HG03457 (cell line): ENCODE data around the gene COPG1.
A peak's percentile ranks its signal among the peaks of the same experiment; 100 is the strongest.

Experiments used
- ATAC-seq: cut with Tn5 transposase; IDR thresholded peaks from one replicate; pipeline ENCODE4 v1.9.1; 2021; ENCODE audit warnings: moderate number of reproducible peaks; ENCODE audit not compliant: unreplicated experiment

COPG1 gene

GRCh38 chr3:129277829-129278271 lies 28.4 kb downstream of the COPG1 start:
- ATAC-seq: no peak

GRCh38 chr3:129278439-129278965 lies 29.1 kb downstream of the COPG1 start, which contains the start of gene HMCES:
TSS of gene HMCES (plus strand) at chr3:129278870. CDS start at chr3:129279733, 863 bp downstream.
- no peak for ATAC-seq

DNA sequence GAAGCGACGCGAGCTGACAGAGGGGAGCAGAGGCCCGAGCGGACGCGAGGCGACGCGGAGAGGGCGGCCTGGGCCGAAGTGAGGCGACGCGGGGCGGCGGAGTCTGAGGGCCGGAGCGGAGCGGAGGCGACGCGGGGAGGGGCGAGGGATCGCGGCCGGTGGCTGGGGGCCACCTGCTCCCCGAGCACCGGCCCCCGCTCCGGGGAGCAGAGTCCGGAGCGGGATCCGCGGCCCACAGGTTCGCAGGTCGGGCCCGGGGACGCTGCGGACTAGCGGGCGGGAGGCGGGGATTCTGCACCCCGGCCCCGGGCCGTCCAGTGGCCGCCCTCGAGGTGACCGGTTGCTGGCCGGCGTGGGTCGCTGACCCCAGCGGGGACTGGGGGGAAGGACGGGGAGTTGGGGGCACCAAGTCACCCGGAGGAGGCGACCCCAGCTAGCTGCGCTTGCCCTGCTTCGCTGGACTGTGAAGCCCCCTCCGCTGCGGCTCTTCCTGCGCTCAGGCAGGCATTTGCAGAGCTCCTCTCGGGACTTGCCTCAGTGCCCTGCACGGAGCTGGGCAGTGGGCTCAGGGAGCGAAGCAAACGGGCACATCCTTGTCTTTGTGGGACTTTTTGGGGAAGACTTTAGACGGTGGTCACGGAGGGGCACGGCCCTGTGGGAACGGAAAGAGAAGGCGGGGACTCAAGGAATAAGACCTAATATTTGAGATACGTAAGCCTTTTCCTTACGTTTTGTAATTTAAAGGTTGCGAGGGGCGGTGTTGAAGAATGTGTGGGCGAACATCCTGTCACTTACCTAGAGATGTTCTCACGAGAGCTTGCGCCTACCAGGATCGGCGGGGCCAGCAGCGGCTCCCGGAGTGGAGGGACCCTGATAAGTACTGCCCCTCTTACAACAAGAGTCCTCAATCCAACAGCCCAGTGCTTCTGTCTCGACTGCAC lies 29.8 kb downstream of the COPG1 start:
- no peak for ATAC-seq

DNA sequence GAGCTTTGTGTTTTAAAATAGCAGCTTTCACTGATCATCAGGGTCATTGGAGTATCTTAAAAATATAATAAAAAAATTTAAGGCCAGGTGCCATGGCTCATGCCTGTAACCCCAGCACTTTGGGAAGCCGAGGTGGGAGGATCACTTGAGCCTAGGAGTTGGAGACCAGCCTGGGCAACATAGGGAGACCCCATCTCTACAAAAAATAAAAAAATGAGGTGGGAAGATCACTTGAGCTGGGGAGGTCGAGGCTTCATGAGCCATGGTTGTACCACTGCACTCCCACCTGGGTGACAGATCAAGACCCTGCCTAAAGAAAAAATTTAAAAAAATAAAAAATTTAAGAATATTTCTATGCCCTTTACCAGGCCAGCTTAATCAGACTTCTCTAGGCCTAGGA lies 30.8 kb downstream of the COPG1 start:
- no peak for ATAC-seq

DNA sequence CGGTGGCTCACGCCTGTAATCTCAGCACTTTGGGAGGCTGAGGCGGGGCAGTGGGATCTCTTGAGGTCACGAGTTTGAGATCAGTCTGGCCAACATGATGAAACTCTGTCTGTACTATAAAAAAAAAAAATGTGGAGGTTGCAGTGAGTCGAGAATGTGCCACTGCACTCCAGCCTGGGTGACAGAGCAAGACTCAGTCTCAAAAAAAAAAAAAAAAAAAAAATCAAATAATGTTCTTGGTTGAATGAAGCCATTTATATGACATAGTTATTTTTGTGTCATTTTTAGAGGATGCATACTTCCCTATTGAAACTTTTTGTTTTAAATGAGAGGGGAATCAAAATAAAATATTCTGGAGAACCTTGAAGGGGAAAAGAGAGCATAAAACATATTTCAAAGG lies 32.3 kb downstream of the COPG1 start:
- ATAC-seq: no peak

DNA sequence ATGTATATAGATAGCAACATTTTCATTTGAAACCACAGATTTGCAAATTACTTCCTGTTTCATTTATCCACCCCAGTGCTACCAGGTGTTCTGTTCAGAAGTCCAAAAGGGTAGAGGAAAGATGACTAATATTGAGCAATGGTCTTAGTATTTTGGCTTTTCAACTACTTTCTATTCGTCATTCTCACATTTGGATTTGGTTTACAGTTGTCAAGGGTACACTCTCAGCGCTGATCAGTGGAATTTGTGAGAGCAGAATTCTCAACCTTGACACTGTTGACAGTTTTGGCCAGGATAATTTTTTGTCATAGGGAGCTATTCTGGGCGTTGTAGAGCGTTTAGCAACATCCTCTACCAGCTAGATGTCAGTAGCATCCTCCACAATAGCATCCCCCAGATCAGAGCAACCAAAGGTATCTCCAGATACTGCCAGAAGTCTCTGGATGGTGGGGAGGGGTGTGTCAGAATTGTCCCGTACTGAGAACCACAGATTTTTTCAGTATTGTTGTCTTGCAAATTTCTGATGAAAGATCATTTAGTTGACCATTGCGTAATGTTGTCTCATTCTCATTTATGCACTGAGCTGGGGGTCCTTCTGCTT lies 33.4 kb downstream of the COPG1 start:
- peak; percentile 64 for ATAC-seq

- no peak for ATAC-seq
Measured at GRCh38 chr3:129286081-129286480, 36.7 kb downstream of the COPG1 start.

- no peak for ATAC-seq
Measured at GRCh38 chr3:129288446-129288845, 39.0 kb downstream of the COPG1 start.

GRCh38 chr3:129289201-129289921 lies 40.0 kb downstream of the COPG1 start:
- ATAC-seq: no peak

DNA sequence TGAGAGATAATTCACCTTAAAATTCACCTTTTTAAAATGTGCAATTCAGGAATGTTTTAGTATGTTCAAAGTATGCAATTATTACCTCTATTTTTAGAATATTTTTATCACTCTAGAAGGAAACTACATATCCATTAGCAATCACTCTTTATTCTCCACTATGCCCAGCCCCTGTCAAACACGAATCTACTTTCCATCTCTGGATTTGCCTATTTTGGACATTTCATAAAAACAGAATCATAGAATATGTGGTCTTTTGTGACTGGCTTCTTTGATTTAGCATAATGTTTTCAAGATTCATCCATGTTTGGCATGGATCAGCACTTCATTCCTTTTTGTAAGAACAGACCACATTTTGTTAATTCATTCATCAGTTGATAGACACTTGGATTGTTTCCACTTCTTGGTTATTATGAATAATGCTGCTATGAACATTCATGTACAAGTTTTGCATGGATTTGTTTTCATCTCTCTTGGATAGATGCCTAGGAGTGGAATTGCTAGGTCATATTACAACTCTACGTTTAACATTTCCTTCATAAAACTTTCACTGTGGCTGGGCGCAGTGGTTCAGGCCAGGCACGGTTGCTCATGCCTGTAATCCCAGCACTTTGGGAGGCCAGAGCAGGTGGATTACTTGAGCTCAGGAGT lies 42.0 kb downstream of the COPG1 start:
- ATAC-seq: no peak

- no peak for ATAC-seq
Measured at GRCh38 chr3:129295286-129295685, 45.9 kb downstream of the COPG1 start.

GRCh38 chr3:129304146-129304961 lies 54.9 kb downstream of the COPG1 start:
- ATAC-seq: no peak

GRCh38 chr3:129304962-129305222 lies 55.5 kb downstream of the COPG1 start:
- no peak for ATAC-seq

GRCh38 chr3:129305592-129306091 lies 56.2 kb downstream of the COPG1 start:
- ATAC-seq: no peak

DNA sequence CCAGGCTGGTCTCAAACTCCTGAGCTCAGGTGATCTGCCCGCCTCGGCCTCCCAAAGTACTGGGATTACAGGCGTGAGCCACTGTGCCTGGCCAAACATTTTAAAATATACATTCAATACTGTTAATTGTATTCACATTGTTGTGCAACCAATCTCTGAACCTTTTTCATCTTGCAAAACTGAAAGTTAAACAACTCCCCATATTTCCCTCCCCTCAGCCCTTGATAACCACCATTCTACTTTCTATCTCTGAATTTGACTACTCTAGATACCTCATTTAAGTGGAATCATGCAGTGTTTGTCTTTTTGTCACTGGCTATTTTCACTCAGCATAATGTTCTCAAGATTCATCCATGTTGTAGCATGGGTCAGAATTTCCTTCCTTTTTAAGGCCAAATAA lies 59.2 kb downstream of the COPG1 start:
- no peak for ATAC-seq

DNA sequence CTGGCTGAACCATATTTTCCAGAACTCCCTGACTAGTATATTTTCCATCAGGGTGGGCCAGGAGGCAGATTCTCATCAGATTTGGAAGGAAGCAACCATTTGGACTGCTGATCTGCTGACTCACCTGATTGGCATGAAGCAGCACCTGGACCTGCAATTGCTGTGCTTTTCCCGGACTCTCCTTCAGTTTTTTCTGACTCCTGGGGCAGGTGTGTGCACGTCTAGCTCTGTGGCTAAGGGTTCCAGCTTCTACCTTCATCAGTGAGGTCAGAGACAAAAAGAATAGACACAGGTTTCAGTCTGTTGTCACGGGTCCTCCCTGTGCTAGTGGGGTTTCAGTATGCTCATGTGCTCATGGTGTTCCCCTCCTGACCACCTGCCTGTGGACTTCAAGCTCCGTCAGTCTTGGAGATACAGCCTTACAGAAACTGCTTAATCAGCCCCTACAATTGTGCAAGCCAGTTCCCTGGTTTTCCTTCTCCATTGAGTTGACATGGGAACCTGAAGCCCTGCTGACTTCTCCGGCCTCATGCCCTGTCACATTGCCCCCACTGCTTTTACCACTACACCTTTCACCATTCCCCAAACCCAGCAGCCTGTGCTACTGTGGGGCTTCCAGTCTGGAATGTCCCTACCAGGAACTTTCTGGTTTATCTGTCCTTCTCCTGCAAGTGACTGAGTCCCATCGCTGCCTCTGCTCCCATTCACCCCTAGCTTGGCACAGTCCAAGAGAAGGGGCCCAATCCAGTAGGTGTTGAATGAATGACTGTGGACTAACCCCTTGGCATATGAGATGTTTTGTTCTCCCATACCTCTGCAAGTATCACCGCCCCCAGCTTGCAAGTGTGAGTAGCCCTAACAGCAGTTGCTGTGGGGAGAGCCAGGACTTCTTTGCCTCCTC lies 61.0 kb downstream of the COPG1 start:
- no peak for ATAC-seq

DNA sequence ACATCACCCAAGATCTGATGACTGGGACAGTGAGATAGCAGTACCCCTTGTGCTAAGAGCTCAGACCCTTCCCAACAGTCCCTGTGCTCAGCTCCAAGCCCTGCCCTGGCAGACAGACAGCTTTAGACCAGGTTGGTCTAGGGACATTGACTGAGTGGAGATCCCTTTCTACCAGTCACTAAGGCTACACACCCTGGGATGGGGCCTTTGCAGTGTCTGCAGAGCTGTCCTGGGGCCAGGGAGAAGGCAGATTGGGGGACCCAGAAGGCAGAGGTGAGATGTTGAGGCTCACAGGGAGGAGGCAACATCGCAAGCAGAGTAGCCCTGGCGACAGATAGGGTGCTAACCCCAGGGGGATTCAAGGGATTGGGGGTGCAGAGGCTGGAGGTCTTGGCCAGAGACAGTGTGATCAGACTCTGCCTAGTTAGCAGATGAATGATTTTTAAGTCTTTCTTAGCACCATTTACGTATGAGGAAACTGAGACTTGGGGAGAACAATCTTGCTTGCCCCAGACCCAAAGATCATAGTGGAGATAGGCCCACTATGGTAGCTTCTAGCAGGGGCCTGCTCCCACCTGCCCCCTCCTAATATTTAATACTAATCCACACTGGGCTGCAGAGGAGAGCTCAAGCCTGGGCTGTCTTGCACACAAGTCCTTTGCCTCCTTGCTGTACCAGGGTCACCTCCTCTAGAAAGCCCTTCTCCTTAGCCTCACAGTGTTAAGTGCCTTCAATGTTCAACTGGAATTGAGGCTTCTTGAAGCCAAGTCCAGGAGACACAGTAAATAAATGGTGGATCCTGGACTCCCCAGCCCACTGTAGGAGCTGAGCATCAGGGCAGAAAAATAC lies 61.9 kb downstream of the COPG1 start:
- no peak for ATAC-seq

- ATAC-seq: no peak
Measured at GRCh38 chr3:129312021-129312639, 62.7 kb downstream of the COPG1 start.
